D721Med (cell line): ENCODE results near the gene IFITM2.
A peak's percentile ranks its signal among the peaks of the same experiment; 100 is the strongest.
"Not testable (repeated sequence)": the region's sequence is repeated elsewhere in the genome, so short reads cannot be mapped to it uniquely, and the experiment has no call there.

Experiments used
- DNase-seq: peaks from one replicate; pipeline ENCODE4 v3.0.0; 2011; ENCODE audit warnings: low spot score; ENCODE audit not compliant: insufficient read length
- FAIRE-seq: peaks from 2 replicates; lab custom pipeline; 2011; peaks lifted over from hg19 to GRCh38; lab: Jason Lieb, UNC
- CTCF ChIP-seq: IDR thresholded peaks from 2 replicates; pipeline ENCODE4 v1.5.1; 2012; ENCODE audit warnings: mild to moderate bottlenecking, control low read depth; ENCODE audit not compliant: insufficient read depth; ENCODE audit errors: missing control alignments

The IFITM2 gene

GRCh38 chr11:304915-305843 is 2.4 kb upstream of the IFITM2 start:
- no peak for FAIRE-seq
- TF ChIP-seq CTCF = peak; percentile 70
- DNase-seq = peak; percentile 58

- FAIRE-seq = no peak
- TF ChIP-seq CTCF = no peak
- DNase-seq = no peak
Measured at GRCh38 chr11:305844-306211, 1.8 kb upstream of the IFITM2 start.

- no peak for FAIRE-seq
- DNase-seq = no peak
- no peak for TF ChIP-seq CTCF
Measured at GRCh38 chr11:306645-307371, 808 bp upstream of the IFITM2 start.

- DNase-seq, FAIRE-seq: not testable (repeated sequence)
Measured at GRCh38 chr11:308740-309665, 1.4 kb downstream of the IFITM2 start.

GRCh38 chr11:309979-310572 is 2.5 kb downstream of the IFITM2 start:
- FAIRE-seq = not testable (repeated sequence)

GRCh38 chr11:311013-311748 is 3.6 kb downstream of the IFITM2 start:
- DNase-seq, FAIRE-seq: not testable (repeated sequence)

More at GRCh38 chr11:309979-310572, 2.5 kb downstream of the IFITM2 start:
- not testable (repeated sequence) for DNase-seq

GRCh38 chr11:312092-312816 is 4.6 kb downstream of the IFITM2 start:
- no peak for DNase-seq
- FAIRE-seq = no peak
- no peak for TF ChIP-seq CTCF
